ENCODE results near the gene URGCP.

Gene URGCP

DNA sequence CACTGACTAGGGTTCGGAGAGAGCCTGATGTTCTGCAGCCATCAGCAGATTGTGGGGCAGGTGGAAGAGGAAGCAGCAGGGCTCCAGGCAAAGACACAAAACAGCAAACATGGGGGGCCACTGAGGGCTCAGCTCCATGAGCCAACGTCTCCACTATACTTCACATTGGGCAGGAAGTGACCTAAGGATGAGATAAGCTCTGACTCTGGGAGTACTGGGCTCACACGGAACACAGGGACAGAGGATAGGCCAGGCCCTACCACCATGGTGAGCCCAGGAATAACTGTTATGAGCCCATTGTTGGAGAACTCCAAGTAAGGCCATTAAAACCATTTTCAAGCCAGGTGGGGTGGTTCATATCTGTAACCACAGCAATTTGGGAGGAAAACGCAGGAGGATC, 22.2 kb downstream of the URGCP start:
- peaks cover 6% of the 10 kb centered on the region for H3K36me3 ChIP-seq (ENCODE audit: control insufficient read depth, insufficient read depth, low read length)
- no peak overlapping the region for H3K4me3 ChIP-seq (replicated peaks; ENCODE audit: low read depth, low read length)
- no peak for TF ChIP-seq CTCF (IDR thresholded peaks at IDR 0.05; ENCODE audit: insufficient read depth, low read length, poor library complexity, severe bottlenecking)
- no peak for DNase-seq (ENCODE audit: extremely low read depth, insufficient read length)
- H3K27me3 ChIP-seq (replicated peaks; ENCODE audit: control insufficient read depth, insufficient read depth, low read length), result no peaks in the 10 kb centered on the region

DNA sequence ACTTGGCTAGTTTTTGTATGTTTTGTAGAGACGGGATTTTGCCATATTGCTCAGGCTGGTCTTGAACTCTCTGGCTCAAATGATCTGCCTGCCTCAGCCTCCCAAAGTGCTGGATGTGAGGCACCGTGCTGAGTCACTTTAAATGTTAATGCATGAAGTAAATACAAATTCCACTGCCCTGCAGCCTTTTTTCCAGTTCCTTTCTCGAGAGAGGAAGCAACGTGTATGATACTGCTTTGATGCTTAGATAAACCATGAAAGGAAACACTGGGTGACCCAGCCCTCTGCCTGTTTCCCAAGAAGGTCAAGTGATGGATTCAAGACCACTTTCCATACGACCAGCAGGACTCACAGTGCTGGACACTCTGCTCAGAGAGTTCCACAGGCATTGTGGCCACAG, 25.8 kb downstream of the URGCP start:
- no peak for DNase-seq (ENCODE audit: extremely low read depth, insufficient read length)
- Histone ChIP-seq H3K36me3 (ENCODE audit: control insufficient read depth, insufficient read depth, low read length) (peaks cover 28% of the 10 kb centered on the region), H3K27me3 (replicated peaks; ENCODE audit: control insufficient read depth, insufficient read depth, low read length) (no peaks in the 10 kb centered on the region), H3K4me3 (replicated peaks; ENCODE audit: low read depth, low read length) (no peak overlapping the region)
- TF ChIP-seq CTCF (IDR thresholded peaks at IDR 0.05; ENCODE audit: insufficient read depth, low read length, poor library complexity, severe bottlenecking), result no peak

GRCh38 chr7:43879477-43879876, 26.9 kb downstream of the URGCP start:
- Histone ChIP-seq H3K27me3 (replicated peaks; ENCODE audit: control insufficient read depth, insufficient read depth, low read length) (no peaks in the 10 kb centered on the region), H3K36me3 (ENCODE audit: control insufficient read depth, insufficient read depth, low read length) (peaks cover 28% of the 10 kb centered on the region), H3K4me3 (replicated peaks; ENCODE audit: low read depth, low read length) (no peak overlapping the region)
- TF ChIP-seq CTCF (IDR thresholded peaks at IDR 0.05; ENCODE audit: insufficient read depth, low read length, poor library complexity, severe bottlenecking), result no peak
- no peak for DNase-seq (ENCODE audit: extremely low read depth, insufficient read length)

DNA sequence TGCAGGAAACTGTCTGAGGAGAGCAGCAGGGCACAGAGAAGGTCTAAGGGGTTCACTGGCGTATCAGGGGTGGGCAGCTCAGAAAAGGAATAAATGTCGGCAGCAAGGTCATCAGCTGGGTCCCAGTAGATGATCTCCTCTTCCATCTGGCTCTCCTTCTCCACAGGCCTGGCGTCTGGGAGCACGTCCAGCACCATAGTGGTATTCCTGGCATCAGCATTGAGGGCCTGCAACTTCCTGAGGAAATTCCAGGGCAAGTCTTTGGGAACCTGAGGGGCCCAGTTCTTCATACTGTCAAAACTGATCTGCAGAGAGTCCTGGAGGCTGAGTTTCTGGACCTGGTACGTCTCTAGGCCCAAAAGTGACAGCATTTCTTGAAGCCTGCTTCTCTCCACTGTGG, 27.5 kb downstream of the URGCP start:
- H3K4me3 ChIP-seq (replicated peaks; ENCODE audit: low read depth, low read length), result no peak overlapping the region
- no peaks in the 10 kb centered on the region for H3K27me3 ChIP-seq (replicated peaks; ENCODE audit: control insufficient read depth, insufficient read depth, low read length)
- DNase-seq (ENCODE audit: extremely low read depth, insufficient read length), result no peak
- TF ChIP-seq CTCF (IDR thresholded peaks at IDR 0.05; ENCODE audit: insufficient read depth, low read length, poor library complexity, severe bottlenecking), result no peak
- H3K36me3 ChIP-seq (ENCODE audit: control insufficient read depth, insufficient read depth, low read length), result peaks cover 24% of the 10 kb centered on the region

DNA sequence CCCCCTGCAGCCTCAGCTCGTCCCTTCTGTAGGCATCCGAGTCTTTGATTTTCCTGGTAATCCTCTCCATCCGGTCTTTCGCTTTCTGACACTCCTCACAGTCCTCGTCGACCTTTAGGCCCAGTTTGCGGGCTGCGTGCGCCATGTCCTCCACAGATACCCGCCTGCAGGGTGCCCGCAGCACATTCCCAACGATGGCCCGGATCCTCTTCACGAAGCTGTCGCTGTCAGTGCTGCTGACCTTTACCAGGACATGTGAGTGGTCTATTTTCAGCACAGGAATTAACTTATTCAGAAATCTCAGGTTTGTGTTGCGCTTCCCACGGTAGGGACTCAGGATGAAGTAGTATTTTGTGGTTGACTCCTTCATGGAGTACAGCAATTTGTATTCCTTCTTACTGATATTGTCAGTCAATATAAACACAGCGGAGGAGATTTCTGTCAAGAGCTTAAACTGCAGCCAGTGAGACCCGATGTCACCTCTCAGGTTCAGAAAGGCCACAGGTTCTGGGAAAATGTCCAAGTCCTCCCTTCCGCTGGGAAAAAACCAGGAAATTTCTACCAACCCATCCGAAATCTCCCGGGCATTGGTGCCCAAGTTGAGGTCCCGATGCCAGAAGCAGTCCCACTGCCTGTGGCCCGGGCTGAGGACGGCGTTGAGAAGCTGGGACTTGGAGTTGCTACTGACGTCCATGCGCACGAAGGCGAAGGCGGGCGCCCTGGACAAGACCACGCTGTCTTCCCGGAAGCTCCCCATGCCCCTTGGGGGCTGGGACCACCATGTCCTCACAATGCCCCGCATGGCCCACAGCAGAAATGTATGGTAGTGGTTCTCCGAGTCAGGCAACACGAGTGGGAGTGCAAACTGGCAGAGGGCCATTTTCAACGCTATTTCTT, 28.2 kb downstream of the URGCP start:
- DNase-seq (ENCODE audit: extremely low read depth, insufficient read length), result no peak
- no peaks in the 10 kb centered on the region for H3K27me3 ChIP-seq (replicated peaks; ENCODE audit: control insufficient read depth, insufficient read depth, low read length)
- H3K4me3 ChIP-seq (replicated peaks; ENCODE audit: low read depth, low read length), result no peak overlapping the region
- peaks cover 23% of the 10 kb centered on the region for H3K36me3 ChIP-seq (ENCODE audit: control insufficient read depth, insufficient read depth, low read length)
- TF ChIP-seq CTCF (IDR thresholded peaks at IDR 0.05; ENCODE audit: insufficient read depth, low read length, poor library complexity, severe bottlenecking), result no peak

Measured in GM06990 (cell line).